ENCODE results near the gene SYTL2.

Gene SYTL2

GRCh38 chr11:85827748-85828639 lies 17.1 kb upstream of the SYTL2 start:
- no peak for DNase-seq

DNA sequence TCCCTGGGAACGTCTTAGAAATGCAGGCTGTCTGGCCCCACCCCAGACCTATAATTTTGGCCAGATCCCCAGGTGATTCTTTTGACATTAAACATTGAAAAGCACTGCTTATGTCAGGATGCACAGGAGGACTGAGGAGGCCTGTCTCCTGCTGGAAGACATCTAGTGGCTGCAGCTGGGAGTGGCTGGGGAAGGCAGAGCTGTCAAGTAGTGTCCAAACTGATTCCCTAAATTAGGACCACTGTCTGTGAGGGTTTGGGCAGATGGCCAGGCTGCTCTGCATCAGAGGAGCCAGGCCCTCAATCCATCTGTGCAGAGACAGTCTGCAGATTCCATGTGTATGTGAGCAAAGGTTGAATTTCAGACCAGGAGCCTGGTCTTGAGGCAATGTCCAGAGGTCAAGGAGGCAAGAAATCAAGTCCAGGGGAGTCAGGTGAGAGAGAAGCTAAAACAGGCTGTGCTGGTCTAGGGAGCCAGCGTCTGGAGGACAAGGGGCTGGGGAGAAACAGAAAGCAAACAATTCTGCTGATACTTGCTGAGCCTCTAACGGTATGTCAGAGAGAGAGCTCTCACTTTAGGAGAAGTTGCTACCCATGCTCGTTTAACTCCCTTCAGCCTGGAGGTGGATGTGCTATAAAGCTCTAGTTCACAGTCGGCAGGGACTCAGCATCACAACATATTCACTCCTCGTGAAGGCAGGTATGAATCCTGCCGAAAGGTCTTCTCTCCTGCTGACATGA lies 15.3 kb upstream of the SYTL2 start:
- DNase-seq, result peak; percentile 61

DNA sequence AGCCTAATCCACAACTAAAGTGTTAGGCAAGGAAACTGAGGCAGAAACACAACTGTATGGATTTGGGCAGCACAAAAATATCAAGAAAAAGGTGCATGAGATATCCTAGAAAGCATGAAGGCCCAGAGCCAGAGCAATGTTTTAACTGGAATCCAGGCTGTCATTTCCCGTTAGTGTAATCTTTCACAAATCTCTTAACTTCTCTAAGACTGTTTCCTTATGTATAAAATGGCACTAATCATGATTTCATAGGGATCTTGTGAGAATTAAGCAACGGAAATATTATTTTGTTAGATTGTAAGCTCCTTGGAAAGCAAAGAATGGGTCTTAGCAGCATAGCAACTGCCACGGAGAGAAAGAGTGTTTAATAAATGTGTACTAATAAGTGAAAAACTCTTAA lies 14.7 kb upstream of the SYTL2 start:
- no peak for DNase-seq

DNA sequence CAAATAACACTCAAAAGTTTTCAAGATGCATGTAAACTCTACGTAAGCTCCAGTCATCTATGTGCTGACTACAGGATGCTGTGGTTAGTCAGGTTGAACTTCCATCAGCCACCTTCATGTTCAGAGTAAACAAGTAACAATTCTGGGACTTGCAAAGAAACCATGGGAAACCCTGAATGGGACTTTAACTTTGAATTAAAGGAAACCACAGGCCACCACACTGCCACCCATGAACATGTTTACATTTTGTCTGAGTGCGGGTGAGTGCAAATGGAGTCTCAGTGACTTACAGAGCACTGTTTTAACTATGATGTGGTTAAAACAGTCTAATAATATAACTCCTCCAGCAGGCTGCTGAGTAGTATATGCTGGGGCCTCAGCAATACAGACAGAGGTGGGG lies 12.9 kb upstream of the SYTL2 start:
- no peak for DNase-seq

DNA sequence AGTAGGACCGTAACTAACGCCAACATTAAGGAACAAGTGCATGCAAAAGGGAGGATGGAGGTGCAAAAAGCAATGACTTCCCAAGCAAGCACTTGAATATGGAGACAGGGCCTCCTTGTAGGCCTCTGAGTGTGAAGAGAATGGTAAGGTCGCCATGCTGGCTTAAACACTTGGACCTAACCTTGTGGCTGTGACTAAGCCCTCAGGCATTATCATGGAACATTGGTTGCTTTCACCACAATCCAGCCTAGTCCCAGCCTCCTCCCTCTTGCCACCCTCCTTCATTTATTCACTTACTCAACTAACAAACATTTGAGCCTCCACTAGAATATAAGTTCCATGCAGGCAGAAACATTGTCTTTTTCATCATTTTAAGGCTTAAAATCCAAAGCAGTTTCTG lies 11.9 kb upstream of the SYTL2 start:
- no peak for DNase-seq

DNA sequence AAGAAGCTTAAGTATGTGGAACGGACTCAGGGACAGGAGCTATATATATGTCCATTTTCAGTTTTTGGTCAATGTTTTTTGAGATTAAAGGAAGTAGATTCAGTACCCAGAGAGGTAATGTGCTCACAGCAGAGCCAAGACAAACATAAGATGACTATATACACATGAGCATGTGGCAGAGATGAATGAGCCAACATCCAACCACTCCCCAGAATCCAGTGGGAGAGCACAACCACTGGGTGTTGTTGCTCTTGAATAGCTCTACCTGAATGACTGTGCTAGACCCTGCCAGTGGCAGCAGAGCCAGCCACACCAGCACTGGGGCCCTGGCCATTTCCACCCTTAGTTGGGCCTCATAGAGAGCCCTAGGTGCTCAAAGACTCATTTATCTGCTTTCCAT lies 10.7 kb upstream of the SYTL2 start:
- no peak for DNase-seq

DNA sequence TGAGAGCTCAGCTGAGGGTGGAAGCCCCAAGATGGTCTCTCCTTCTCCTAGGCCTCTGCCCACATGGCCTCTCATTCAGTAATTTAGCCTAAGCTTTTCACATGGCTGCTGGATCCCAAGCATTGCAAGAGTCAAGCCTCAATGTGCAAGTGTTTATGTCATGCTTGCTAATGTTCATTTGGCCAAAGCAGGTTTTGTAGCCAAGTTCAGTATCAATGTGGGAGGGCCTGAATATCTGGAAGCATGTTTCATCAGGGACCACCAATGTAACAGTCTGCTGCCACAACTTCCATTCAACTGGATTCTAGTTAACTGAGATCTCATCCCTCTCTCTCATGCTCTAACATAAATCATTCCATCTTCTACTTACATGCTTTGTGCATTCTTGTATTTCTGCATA lies 8.5 kb upstream of the SYTL2 start:
- no peak for DNase-seq

DNA sequence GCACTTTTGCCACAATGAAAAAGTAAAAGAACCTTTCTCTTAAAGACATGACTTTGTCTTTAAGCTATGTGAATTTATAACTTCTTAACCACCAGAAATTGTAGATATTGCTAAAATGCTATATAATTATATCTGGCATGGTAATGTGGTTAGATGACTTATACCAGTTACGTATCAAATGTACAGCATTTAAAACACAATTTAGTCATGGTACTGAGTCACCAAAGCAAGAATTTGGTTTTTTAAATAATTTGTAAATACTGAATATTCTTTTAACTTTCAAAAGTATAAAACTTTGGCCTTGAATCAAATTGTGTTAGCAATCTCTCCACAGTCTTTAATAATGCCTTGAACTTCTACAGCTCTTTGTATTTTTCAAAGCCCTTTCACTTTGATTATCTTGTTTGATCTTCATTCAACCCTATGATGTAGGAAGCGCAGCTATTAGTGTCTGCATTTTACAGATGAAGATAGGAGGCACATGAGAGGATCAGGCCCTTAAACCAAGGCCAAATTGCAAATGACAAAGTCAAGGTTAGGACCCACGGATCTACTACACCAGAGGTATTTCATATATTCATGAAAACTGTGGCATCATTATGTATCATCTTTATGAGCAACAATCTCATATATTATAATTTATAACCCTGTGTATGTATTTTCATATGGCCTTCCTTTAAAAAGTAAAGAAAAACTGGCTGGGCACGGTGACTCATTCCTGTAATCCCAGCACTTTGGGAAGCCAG lies 4.4 kb upstream of the SYTL2 start:
- no peak for DNase-seq

DNA sequence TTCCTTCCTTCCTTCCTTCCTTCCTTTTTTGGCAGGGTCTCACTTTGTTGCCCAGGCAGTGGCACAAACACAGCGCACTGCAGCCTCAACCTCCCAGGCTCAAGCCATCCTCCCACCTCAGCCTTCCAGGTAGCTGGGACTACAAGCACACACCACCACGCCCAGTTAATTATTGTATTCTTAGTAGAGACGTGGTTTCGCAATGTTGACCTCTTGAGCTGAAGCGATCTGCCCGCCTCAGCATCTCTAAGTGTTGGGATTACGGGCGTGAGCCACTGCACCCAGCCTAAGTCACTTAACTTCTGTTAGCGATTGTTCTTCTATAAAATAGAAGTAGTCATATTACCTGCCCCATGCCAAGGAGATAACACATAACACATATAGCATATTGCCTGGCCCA lies 2.8 kb upstream of the SYTL2 start:
- no peak for DNase-seq

GRCh38 chr11:85811624-85812023 lies 683 bp upstream of the SYTL2 start:
- DNase-seq, result no peak

DNA sequence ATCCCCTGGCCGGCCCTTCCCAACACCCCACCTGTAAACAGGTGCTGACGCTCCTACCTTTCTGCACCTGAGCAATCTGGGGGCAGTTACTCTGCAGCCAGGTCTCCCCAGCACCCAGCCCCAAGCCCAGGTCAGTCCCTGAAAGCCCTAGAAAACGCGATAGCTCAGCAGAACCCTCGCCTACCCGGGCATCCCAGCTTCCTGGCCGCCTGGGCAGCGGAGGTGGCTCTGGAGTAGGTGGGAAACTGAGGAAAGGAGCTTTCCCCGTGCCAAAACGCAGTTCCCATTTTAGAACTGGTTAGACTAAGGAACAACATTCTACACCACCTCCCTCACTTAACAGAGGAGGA lies 445 bp downstream of the SYTL2 start:
- DNase-seq, result no peak

GRCh38 chr11:85809863-85810262 lies 1.1 kb downstream of the SYTL2 start:
- peak; percentile 56 for DNase-seq

- DNase-seq, result no peak
Observed at GRCh38 chr11:85809191-85809590, 1.8 kb downstream of the SYTL2 start.

DNA sequence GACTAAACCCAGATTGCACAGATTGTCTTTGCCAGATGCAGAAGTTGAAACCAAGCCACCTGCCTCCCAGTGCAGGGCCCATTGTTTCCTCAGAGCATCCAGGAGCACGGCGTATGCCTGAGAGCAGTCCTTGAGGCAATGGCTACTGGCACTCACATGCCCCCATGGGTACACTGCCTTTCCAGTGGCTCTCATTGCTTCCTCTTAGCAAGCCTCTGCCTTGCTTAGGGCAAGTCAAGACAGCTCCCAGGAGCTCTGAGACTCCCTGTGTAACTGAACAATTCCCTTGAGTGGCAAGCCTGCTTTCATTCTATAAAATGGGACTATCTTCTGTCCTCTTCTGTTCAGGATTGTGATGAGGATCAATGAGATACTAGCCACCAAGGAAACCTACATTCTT lies 4.1 kb downstream of the SYTL2 start:
- no peak for DNase-seq

GRCh38 chr11:85806016-85806415 lies 4.9 kb downstream of the SYTL2 start:
- no peak for DNase-seq

DNA sequence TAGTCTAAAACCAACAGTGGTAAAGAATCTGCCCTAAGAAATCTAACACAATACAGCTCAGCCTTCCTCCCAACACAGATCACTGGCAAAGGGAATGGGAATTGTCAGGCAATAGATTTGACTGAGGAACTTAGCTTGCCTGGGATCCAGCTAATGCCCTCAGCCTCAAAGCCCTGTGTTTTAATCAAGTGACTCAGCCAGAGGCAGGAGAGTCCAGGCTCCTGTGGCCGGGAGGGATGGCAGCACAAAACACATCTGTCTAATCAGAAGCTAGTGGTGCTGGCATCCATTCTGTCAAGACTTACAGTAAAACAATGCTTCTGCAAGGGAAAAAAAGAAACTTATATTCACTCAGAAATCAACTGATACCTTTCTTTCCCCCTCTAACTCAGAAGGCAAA lies 5.6 kb downstream of the SYTL2 start:
- no peak for DNase-seq

- DNase-seq, result no peak
Observed at GRCh38 chr11:85803920-85804319, 7.0 kb downstream of the SYTL2 start.

GRCh38 chr11:85803303-85803702 lies 7.6 kb downstream of the SYTL2 start:
- no peak for DNase-seq

DNA sequence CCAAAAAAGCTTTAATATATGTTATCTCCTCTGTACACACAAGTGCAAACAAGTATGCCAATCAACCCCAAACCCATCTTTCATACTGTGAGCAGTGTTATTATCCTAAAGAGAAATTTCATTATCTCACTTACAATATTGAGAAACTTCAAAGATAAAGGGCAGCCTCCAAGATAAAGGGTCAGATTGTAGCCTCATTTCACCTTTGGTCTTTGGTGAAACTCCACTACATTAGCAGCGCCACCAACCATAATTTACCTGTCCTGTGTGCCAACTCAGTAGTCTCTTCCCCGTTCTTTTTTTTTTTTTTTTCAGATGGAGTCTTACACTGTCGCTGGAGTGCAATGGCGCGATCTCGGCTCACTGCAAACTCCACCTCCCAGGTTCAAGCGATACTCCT lies 9.4 kb downstream of the SYTL2 start:
- DNase-seq, result no peak

DNA sequence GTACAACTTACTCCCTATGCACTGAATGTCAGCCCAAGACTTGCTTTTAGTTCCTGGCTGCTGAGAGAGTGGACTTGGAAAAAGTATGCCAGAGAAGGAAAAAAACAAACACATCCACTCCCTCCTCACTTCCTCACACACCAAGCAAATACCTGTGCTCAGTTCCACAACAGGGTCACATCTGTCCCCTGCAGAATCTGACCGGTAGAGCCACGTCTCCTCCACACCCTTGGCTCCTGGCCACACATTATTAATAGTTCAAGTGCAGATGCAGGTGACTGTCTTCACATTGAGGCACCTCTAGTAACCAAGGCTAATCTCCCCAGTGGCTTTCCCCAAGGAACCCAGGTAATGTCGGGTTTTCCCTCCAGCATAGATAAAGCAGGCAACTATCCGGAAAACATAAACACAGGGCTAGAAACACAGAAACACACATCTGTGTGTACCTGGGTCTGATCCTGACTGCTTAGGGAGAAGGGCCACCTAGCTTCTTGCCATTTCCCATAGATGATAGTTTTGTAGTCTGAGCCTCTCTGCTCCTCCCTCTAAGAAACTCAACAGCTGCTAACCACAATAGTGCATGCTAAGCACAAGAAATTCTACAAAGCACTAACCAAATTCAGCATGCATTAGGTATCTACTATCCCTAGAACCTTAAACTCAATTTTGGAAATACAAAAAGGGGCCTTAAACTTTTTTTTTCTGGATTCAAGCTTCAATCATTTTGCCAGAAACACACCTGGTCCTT lies 10.2 kb downstream of the SYTL2 start:
- no peak for DNase-seq

DNA sequence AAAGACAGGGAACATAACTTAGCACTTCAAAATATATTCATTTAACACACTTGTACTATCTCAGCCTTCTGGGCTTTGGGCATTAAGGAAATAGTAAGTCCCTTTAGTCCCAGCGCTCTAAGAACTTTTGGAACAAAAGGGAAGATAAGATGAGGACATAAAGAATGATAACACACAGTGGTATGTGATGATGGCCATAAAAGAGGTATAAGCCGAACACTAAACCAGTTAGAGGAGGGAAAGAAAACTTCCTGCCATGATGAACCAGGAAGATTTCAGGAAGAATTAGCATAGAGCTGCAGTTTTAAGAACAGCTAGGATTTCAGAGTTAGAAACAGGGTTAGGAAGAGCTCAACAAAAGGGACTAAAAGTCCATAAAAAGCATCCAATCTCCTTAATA lies 11.8 kb downstream of the SYTL2 start:
- DNase-seq, result no peak

- DNase-seq, result no peak
Observed at GRCh38 chr11:85798361-85798760, 12.6 kb downstream of the SYTL2 start.

Data from right forelimb (tissue), 1 donor.